Measurements from ENCODE around the gene PNPLA1. TPM values are rescaled to one million over a fixed set of nuclear protein-coding genes. Genes with fewer than 3 reads are reported as not detected.

Gene PNPLA1
- total RNA-seq, 2 donors from 2014 or later = not detected

DNA sequence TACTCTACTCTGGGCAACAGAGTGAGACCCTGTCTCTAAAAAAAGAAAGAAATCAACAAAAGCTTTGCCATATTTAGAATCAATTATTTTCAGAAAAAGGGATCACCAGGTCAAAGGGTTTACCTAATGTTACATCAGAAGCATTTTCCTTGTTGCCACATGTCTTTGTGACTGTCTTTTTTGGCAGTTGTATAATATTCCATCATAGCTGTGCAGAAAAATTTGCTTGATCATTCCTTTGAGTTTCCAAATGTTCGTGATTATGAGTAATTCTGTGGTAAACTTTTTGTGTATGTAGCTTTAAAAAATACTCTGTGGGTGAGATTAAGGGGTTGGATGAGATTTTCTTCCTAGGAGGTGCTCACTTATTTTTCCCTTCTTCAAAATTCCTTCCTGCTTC lies 26.4 kb downstream of the PNPLA1 start:
- WGBS, 2 donors = 26 to 41% methylated on average over 1 of the region's 1 CpG
- H3K27ac ChIP-seq = no peak overlapping the region
- no peaks in the 10 kb centered on the region for H3K4me1 ChIP-seq
- intact Hi-C loops (cut with DNase I) = no loop called here
- no peaks in the 10 kb centered on the region for H3K36me3 ChIP-seq (replicated peaks in 1 of 2; ENCODE audit: insufficient read depth in 1 of 2, low read depth in 2 of 2)
- no peak for TF ChIP-seq POLR2A (IDR thresholded peaks at IDR 0.05)
- TF ChIP-seq, protein P1, sequence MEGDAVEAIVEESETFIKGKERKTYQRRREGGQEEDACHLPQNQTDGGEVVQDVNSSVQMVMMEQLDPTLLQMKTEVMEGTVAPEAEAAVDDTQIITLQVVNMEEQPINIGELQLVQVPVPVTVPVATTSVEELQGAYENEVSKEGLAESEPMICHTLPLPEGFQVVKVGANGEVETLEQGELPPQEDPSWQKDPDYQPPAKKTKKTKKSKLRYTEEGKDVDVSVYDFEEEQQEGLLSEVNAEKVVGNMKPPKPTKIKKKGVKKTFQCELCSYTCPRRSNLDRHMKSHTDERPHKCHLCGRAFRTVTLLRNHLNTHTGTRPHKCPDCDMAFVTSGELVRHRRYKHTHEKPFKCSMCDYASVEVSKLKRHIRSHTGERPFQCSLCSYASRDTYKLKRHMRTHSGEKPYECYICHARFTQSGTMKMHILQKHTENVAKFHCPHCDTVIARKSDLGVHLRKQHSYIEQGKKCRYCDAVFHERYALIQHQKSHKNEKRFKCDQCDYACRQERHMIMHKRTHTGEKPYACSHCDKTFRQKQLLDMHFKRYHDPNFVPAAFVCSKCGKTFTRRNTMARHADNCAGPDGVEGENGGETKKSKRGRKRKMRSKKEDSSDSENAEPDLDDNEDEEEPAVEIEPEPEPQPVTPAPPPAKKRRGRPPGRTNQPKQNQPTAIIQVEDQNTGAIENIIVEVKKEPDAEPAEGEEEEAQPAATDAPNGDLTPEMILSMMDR (IDR thresholded peaks at IDR 0.05) = no peak
- no peaks in the 10 kb centered on the region for H3K9me3 ChIP-seq
- ATAC-seq (no peak), DNase-seq (no peak)
- H3K4me3 ChIP-seq = no peak overlapping the region
- no peaks in the 10 kb centered on the region for H3K27me3 ChIP-seq

DNA sequence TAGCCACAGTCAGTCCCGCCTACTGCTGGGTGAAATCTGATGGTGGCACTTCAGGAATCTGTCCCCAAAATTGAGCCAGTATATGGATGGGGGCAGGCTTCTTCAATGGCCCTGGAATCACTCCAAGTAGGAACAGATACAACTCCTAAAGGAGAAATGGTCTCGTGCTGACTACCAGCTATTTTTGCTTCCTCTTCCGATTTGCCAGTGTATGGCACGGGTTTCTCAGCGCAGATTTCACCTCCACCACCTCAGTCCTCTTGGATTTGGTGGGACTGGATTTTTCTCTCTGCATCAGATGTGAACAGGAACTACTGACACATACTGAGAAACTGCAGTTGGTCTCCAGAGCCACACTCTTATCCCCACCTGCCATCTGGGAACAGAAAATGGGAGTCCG lies 27.2 kb downstream of the PNPLA1 start:
- Histone ChIP-seq H3K9me3 (no peaks in the 10 kb centered on the region), H3K27me3 (peaks cover 0 to 6% of the 10 kb centered on the region in 2 donors), H3K4me3 (no peak overlapping the region), H3K4me1 (no peaks in the 10 kb centered on the region), H3K27ac (no peak overlapping the region), H3K36me3 (replicated peaks in 1 of 2; ENCODE audit: insufficient read depth in 1 of 2, low read depth in 2 of 2) (no peaks in the 10 kb centered on the region)
- no peak for DNase-seq
- TF ChIP-seq POLR2A (IDR thresholded peaks at IDR 0.05) = no peak
- TF ChIP-seq, protein P1 (IDR thresholded peaks at IDR 0.05) = no peak
- ATAC-seq = no peak
- intact Hi-C loops (cut with DNase I) = no loop called here
- 79 to 84% methylated on average over 6 of the region's 6 CpGs for WGBS, 2 donors

DNA sequence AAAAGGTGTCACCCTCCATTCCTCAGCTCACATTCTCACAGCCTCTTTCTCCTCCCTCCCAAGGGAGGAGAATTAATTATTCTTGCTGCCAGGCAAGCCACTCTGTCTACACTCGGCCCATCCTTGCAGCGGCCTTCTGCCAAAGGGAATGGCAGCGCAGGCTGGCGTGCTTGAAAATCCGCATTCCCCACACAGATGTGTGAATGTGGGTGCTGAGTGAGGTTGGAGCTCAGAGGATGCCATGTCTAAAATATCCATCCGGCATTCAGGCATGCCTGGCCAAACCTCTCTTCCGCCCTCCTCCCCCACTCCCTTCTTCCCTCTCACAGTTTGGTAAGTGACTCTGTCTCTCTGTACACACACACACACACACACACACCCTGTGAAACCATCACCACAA lies 27.7 kb downstream of the PNPLA1 start:
- TF ChIP-seq POLR2A (IDR thresholded peaks at IDR 0.05) = no peak
- TF ChIP-seq, protein P1 (IDR thresholded peaks at IDR 0.05) = no peak
- ATAC-seq (no peak), DNase-seq (no peak)
- Histone ChIP-seq H3K27ac (no peak overlapping the region), H3K4me1 (no peaks in the 10 kb centered on the region), H3K27me3 (peaks cover 0 to 6% of the 10 kb centered on the region in 2 donors), H3K36me3 (replicated peaks in 1 of 2; ENCODE audit: insufficient read depth in 1 of 2, low read depth in 2 of 2) (no peaks in the 10 kb centered on the region), H3K9me3 (no peaks in the 10 kb centered on the region), H3K4me3 (no peak overlapping the region)
- WGBS, 2 donors = 78 to 82% methylated on average over 7 of the region's 7 CpGs
- intact Hi-C loops (cut with DNase I) = no loop called here

DNA sequence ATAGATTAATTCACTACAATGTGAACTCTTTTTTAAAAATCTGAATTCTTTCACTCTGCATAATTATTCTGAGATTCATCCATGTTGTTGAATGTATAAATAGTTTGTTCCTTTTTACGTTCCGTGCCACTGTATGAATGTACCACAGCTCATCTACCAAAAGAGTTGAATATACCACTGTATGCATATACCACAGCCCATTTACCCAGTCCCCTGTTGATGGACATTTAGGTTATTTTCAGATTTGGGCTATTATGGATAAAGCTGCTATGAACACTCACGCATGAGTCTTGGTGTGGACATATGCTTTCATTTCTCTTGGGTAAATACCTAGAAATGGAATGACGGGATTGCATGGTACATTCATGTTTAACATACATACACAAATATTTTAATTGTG lies 28.2 kb downstream of the PNPLA1 start:
- intact Hi-C loops (cut with DNase I) = no loop called here
- 76 to 83% methylated on average over 4 of the region's 4 CpGs for WGBS, 2 donors
- no peak for ATAC-seq
- Histone ChIP-seq H3K9me3 (no peaks in the 10 kb centered on the region), H3K36me3 (replicated peaks in 1 of 2; ENCODE audit: insufficient read depth in 1 of 2, low read depth in 2 of 2) (no peaks in the 10 kb centered on the region), H3K27ac (no peak overlapping the region), H3K4me3 (no peak overlapping the region), H3K4me1 (no peaks in the 10 kb centered on the region), H3K27me3 (peaks cover 0 to 6% of the 10 kb centered on the region in 2 donors)
- no peak for TF ChIP-seq POLR2A (IDR thresholded peaks at IDR 0.05)
- TF ChIP-seq, protein P1 (IDR thresholded peaks at IDR 0.05) = no peak
- no peak for DNase-seq

DNA sequence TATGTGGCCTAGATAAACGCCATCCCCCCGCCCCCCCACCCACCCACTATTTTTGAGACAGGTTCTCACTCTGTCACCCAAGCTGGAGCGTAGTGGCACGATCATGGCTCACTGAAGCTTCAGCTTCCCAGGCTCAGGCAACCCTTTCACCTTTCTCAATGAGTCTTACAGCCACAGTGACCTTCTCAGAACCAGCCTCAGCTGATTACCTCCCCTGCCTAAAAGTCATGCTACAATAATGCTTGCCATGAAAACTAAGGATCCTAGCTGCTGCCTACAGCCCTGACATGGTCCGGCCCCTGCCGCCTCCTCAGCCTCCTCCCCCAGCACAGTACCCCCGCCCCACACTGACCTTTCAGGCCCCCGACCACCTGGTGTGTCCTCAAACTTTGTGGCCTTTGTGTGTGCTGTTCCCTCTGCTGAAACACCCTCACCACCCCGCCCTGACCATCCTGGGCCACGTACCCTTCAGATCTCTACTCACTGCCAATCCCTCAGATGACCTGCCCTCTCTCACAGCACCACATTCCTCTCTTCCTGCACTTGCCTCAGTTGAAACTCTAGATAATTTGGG lies 31.3 kb downstream of the PNPLA1 start:
- WGBS, 2 donors = 64 to 69% methylated on average over 10 of the region's 10 CpGs
- DNase-seq = no peak
- Histone ChIP-seq H3K36me3 (replicated peaks in 1 of 2; ENCODE audit: insufficient read depth in 1 of 2, low read depth in 2 of 2) (no peaks in the 10 kb centered on the region), H3K4me1 (no peaks in the 10 kb centered on the region), H3K4me3 (no peak overlapping the region), H3K27ac (no peak overlapping the region), H3K9me3 (no peaks in the 10 kb centered on the region), H3K27me3 (peaks cover 0 to 6% of the 10 kb centered on the region in 2 donors)
- intact Hi-C loops (cut with DNase I) = loop anchor here (5.0 kb wide), 1 partner anchor 61 kb away; no protein-coding TSS in a partner anchor
- no peak for TF ChIP-seq POLR2A (IDR thresholded peaks at IDR 0.05)
- TF ChIP-seq, protein P1 (IDR thresholded peaks at IDR 0.05) = no peak
- no peak for ATAC-seq

Measured in body of pancreas (tissue), 4 donors.